ENCODE measurements around the gene CACNA1F. TPM values are rescaled to one million over a fixed set of nuclear protein-coding genes. Genes with fewer than 3 reads are reported as not detected.

Gene CACNA1F
- total RNA-seq, 4 donors from 2014 or later = 0.10 to 0.21 (median 0.13) TPM; not detected in 1

GRCh38 chrX:49231333-49232000 is 1.7 kb downstream of the CACNA1F start:
- Histone ChIP-seq H3K27ac (no peak overlapping the region), H3K27me3 (no peaks in the 10 kb centered on the region), H3K4me3 (replicated peaks in 1 of 3) (no peak overlapping the region), H3K36me3 (no peaks in the 10 kb centered on the region), H3K4me1 (peaks cover 0 to 3% of the 10 kb centered on the region in 2 donors), H3K9me3 (no peaks in the 10 kb centered on the region)
- 96 to 97% methylated on average over 4 to 9 of the region's 10 CpGs for WGBS, 2 donors
- intact Hi-C loops (cut with DNase I) = no loop called here
- TF ChIP-seq POLR2A (IDR thresholded peaks at IDR 0.05) = no peak
- no peak for TF ChIP-seq CTCF (IDR thresholded peaks at IDR 0.05)
- DNase-seq = no peak

- Histone ChIP-seq H3K4me3 (replicated peaks in 1 of 3) (peak overlapping the region in 2 of 3 donors; percentile 2 to 6), H3K4me1 (no peaks in the 10 kb centered on the region), H3K9me3 (no peaks in the 10 kb centered on the region), H3K27me3 (no peaks in the 10 kb centered on the region), H3K36me3 (no peaks in the 10 kb centered on the region), H3K27ac (no peak overlapping the region)
- peak; percentile 68 to 73 for DNase-seq
- intact Hi-C loops (cut with DNase I) = no loop called here
- 0 to 8% methylated on average over 1 to 10 of the region's 44 CpGs for WGBS, 2 donors
- TF ChIP-seq CTCF (IDR thresholded peaks at IDR 0.05) = peak in 1 of 6 experiments; percentile 4
- TF ChIP-seq POLR2A (IDR thresholded peaks at IDR 0.05) = no peak
Measured at GRCh38 chrX:49230500-49231232, 2.5 kb downstream of the CACNA1F start.

- no peak overlapping the region for H3K4me3 ChIP-seq (replicated peaks in 1 of 3)
- H3K27me3 ChIP-seq = no peaks in the 10 kb centered on the region
- H3K9me3 ChIP-seq = no peaks in the 10 kb centered on the region
- WGBS, 2 donors = 89 to 93% methylated on average over 11 to 16 of the region's 17 CpGs
- intact Hi-C loops (cut with DNase I) = no loop called here
- no peak for TF ChIP-seq POLR2A (IDR thresholded peaks at IDR 0.05)
- no peak for TF ChIP-seq CTCF (IDR thresholded peaks at IDR 0.05)
- no peak for DNase-seq
- H3K4me1 ChIP-seq = no peaks in the 10 kb centered on the region
- no peak overlapping the region for H3K27ac ChIP-seq
- no peaks in the 10 kb centered on the region for H3K36me3 ChIP-seq
Measured at GRCh38 chrX:49228185-49228584, 5.0 kb downstream of the CACNA1F start.

- Histone ChIP-seq H3K4me1 (no peaks in the 10 kb centered on the region), H3K27ac (no peak overlapping the region), H3K4me3 (replicated peaks in 1 of 3) (no peak overlapping the region), H3K27me3 (no peaks in the 10 kb centered on the region), H3K9me3 (no peaks in the 10 kb centered on the region), H3K36me3 (no peaks in the 10 kb centered on the region)
- WGBS, 2 donors = 82 to 92% methylated on average over 2 of the region's 2 CpGs
- intact Hi-C loops (cut with DNase I) = no loop called here
- TF ChIP-seq CTCF (IDR thresholded peaks at IDR 0.05) (no peak), POLR2A (IDR thresholded peaks at IDR 0.05) (no peak)
- no peak for DNase-seq
Measured at GRCh38 chrX:49227726-49228125, 5.4 kb downstream of the CACNA1F start.

- TF ChIP-seq CTCF (IDR thresholded peaks at IDR 0.05) (no peak), POLR2A (IDR thresholded peaks at IDR 0.05) (no peak)
- intact Hi-C loops (cut with DNase I) = no loop called here
- H3K4me3 ChIP-seq (replicated peaks in 1 of 3) = no peak overlapping the region
- no peak overlapping the region for H3K27ac ChIP-seq
- 94% methylated on average over 3 of the region's 9 CpGs; no CpG with 5 or more reads in 1 of the 2 donors for WGBS, 2 donors
- no peaks in the 10 kb centered on the region for H3K27me3 ChIP-seq
- H3K36me3 ChIP-seq = no peaks in the 10 kb centered on the region
- no peak for DNase-seq
- no peaks in the 10 kb centered on the region for H3K9me3 ChIP-seq
- no peaks in the 10 kb centered on the region for H3K4me1 ChIP-seq
Measured at GRCh38 chrX:49226946-49227345, 6.2 kb downstream of the CACNA1F start.

Data from thyroid gland (tissue), 4 donors.